HG03066 (cell line): ENCODE measurements around the gene CCND3.

Source experiments
- ATAC-seq: cut with Tn5 transposase; IDR thresholded peaks from one replicate; pipeline ENCODE4 v1.9.1; 2021; ENCODE audit warnings: low read depth; ENCODE audit not compliant: unreplicated experiment

The CCND3 gene

DNA sequence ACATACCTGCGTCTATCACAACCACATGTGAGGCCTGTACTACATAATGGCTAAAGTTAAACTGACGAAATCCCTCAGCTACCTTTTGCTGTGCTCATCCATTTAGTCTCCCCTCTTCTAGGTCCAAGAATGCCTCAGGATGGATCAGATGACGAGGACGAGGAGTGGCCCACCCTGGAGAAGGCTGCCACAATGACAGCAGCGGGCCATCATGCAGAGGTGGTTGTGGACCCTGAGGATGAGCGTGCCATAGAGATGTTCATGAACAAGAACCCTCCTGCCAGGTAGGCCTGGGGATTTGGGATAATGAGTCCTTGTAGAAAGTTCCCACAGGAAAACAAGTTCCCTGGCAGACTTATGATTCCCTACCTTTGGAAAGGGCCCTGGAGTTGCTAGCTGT lies 14.4 kb downstream of the CCND3 start:
- no peak for ATAC-seq

DNA sequence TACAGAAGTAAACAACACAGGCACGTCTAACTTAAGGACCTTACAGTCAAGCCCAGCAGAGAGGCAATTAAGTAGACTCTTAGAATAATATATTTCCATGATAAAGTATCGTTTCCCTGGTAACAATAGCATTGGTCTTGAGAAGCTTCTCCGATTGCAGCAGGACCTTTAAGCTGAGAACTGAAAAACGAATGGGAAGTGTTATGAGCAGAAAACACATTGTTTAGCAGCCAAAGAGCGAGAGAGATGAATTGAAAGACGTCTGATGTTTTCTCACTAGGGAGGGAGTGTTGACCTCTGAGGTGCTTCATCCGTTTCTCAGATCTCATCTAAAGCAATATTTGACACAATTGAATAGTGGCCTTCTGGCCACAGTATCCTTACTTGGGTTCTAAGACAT lies 19.5 kb downstream of the CCND3 start:
- no peak for ATAC-seq

DNA sequence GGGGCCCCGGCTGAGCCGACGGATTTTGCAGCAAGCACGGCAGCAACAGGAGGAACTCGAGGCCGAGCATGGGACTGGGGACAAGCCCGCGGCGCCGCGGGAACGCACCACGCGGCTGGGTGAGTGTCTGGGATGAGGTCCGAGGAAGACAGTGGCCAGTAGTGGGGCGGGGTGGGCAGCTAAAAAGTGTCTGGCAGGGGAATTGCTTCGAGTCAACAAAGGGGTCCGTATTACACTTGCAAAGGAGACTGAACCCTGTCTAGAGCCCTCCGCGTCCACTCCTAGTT lies 20.0 kb downstream of the CCND3 start:
- no peak for ATAC-seq

DNA sequence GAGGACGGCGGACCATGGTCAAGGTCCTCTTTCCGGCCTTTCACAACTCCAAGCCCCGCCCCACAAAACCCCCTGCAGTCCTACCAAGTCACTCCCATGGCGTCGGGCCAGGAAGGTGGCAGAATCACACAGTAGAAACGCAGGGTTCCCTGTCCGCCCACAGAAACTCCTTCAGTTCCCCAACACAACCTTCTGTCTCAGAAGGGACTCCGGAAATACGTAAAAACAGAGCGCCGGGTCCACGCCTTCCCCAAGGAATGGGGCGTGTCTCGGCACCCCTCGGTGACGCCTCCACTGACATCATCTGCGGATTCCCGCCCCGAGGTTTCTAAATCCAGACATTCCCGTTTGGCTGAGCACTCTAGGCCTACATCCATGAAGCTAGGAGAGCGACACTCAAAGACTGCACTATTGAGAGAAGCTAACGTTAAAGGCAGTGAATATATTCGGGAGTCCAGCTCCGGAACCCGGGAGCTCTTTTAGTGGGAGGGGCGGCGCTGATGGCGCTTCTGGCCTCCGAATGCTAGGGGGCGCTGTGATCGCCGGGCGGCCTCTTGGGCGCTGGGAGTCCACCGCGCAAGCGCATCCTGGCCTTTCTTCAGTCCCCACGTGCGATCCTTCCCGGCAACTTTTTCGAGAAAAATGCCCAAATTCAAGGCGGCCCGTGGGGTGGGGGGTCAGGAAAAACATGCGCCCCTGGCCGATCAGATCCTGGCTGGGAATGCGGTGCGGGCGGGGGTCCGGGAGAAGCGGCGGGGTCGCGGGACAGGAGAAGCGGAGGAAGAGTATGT lies 20.5 kb downstream of the CCND3 start, which contains the start of the genes BYSL and MED20:
TSS of gene BYSL (plus strand) at position 579 of the 791 bp plus-strand sequence. CDS start at position 643, 64 bp downstream.
TSS of gene MED20 (minus strand) at position 219 of the 791 bp plus-strand sequence. CDS start at position 98, 121 bp downstream.
- peak; percentile 93 for ATAC-seq

DNA sequence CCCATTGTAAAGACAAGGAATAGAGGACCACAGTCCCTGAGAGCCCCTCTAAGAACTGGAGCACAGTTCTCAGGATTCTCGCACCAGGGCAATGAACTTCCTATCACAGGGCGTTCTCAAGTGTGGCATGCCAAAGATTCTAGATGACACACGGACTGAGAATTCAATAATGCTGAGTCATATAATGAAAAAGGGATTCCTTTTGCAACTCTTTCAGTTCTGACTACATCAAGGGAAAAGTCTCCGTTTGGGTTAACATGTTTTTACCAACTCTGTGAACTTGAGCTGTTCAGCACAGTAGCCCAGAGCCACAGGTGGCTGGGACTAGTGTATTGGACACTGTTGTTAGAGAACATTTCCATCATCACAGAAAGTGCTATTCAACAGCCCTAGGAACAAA lies 24.1 kb downstream of the CCND3 start:
- no peak for ATAC-seq

DNA sequence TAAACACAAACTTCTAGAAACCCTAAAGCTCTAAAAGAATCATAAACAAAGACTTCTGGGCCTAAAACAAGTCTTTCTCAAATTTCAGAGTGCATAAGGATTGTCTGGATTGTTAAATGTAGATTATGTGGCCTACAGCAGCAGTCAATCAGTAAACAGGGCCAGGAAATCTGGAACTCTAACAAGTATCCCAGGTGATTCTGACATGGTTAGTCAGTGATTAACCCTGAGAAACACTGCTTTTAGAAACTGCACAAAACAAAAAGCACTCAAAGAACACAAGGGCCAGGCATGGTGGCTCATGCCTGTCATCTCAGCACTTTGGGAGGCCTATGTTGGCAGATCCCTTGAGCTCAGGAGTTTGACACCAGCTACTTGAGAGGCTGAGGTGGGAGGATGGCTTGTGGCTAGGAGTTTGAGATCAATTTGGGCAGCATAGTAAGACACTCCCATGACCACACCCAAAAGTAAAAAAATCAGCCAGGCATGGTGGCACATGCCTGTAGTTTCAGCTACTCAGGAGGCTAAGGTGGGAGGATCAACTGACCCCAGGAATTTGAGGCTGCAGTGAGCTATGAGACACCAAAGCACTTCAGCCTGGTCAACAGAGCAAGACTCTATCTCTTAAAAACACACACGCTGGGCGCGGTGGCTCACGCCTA lies 26.6 kb downstream of the CCND3 start:
- no peak for ATAC-seq

DNA sequence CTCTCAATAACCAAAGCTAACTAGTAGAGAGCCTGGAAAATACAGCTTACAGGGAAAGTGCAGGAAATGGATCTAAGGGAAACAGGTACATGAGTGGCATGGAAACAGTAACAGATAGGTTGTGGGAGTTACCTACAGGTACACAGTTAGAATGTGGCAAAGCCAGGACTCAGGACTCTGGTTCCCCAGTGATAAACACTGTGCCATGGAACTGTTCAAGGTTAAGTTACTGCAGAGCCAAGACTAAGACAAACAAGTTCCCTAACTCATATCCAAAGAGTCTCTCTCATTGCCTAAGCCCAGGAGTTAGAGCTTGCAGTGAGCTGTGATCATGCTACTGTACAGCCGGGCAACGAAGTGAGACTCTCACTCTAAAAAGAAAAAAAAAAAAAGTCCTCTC lies 27.3 kb downstream of the CCND3 start:
- no peak for ATAC-seq

DNA sequence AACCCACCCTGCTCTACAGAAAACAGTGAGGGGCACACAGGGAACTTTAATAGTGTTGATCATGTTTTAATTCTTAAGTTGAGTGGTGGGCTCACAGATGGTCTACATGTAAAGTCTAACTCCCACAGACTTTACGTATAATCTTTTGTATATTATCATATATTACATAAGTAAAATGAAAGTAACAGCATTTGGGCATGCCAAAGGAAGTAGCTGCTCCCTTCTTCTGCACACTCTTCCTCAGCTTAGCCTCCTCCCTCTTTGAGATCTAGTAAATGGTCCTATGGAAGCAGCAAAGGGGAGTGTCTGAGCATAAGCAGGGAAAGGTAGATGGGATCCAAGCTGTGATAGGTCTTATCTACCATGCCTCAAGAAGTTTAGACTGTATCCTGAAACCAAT lies 31.9 kb downstream of the CCND3 start:
- no peak for ATAC-seq

DNA sequence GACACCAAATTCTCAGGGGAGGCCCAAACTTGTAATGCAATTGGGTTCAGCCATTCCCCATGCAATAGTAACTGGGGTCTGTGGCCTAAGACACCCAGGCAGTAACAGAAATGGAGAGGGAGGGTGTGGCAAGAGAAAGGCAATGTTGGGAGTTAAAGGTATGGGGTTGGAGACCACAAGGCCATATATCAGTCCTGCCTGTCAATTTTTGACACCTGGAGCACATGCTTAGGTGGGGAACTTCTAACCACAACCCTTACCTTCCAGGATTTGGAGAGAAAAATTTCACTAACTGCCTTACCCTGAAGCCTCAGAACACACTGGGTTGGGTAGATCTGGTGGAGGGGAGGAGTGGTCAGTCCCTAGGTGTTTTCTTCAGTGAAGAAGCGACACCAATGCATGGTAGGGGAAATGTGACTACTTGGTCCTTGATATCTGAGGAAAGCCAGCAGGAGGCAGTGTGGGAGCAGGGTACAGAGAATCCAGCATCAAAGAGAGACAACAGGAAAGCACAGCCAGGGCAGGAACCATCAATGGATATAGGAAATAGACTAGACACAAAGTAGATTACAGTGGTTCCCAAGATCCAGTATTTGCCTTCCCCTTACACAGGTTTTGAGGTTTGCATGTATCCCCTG lies 39.6 kb downstream of the CCND3 start:
- no peak for ATAC-seq

DNA sequence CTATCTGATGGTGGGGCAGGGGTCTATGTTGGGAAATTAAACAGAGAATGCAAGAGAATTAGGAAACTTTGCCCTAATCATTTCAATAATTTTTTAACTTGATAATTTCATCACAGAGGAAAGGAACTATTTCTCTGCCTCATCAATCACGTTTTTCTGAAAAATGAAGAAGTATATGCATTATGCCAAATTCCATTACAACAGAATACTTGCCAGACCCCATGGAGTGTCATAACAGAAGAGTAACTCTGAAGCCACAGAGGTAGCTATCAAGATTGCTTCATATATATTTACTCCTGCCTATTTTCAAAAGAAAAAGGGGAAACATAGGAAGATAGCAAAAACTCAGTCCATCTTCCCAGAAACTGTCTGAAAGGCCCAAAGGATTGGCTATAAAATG lies 40.7 kb downstream of the CCND3 start:
- no peak for ATAC-seq

DNA sequence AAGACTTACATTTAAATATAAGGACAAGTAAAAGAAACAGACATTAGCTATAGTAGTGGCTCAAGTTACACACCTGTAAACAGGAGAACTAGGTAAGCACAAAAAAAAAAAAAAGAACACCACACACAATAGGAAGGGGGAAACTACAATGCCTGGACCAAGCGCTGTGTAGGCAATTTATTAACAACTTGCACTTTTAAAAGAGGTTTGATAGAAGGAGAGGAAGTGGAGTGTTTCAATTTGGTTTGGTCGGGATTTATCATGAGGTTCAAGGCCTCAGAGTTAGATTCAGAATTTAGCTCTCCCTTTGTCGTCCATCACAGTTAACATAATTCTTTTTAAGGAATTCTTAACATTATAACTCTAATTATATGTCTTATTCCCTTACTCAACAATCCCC lies 45.3 kb downstream of the CCND3 start:
- no peak for ATAC-seq

DNA sequence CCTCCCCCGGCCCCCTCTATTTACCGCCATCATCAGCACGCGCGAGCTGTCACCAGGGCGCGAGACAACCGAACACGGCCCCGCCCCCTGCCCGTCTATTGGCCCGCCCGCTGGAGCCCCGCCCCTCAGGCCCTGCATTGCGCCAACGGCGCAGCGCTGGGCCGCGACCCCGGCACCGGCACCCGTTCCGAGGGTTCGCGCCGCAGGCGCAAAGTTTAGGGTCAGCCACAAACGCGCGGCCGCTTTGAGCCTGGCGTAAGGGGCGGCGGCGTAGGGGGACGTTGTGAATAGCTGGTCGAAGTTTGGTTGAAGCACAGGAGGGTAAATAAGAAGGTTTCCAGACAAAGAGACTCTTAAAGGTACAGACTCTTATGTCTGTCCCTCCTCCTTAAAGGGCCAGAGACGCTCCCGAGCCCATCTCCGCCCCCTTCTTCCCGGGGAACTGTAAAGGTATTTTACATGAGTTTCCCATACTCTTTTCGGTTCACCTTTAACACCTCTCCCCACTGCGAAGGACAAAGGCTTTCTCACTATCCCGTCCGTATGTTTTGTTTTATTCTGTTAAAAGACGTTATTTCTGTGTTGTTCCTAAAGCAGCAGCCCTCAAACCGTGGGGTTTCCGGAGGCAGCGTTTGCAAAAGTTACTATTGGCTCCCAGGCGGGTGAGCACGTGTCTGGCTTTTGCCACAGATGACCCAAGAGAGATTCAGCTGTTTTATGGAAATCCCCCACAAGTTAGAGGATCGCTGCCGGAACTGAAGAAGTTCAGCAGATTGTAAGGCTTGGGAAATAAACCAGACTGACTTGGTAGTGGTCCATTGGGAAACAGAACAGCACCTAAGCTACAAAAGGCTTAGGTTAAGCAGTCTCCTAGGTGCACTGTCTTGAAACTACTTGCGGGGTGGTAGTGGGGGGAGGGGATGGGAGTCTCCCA lies 46.0 kb downstream of the CCND3 start, which contains the start of gene USP49:
TSS of gene USP49 (minus strand) at position 76 of the 934 bp plus-strand sequence. CDS start 88,392 bp downstream, outside the sequence.
- peak; percentile 79 for ATAC-seq

DNA sequence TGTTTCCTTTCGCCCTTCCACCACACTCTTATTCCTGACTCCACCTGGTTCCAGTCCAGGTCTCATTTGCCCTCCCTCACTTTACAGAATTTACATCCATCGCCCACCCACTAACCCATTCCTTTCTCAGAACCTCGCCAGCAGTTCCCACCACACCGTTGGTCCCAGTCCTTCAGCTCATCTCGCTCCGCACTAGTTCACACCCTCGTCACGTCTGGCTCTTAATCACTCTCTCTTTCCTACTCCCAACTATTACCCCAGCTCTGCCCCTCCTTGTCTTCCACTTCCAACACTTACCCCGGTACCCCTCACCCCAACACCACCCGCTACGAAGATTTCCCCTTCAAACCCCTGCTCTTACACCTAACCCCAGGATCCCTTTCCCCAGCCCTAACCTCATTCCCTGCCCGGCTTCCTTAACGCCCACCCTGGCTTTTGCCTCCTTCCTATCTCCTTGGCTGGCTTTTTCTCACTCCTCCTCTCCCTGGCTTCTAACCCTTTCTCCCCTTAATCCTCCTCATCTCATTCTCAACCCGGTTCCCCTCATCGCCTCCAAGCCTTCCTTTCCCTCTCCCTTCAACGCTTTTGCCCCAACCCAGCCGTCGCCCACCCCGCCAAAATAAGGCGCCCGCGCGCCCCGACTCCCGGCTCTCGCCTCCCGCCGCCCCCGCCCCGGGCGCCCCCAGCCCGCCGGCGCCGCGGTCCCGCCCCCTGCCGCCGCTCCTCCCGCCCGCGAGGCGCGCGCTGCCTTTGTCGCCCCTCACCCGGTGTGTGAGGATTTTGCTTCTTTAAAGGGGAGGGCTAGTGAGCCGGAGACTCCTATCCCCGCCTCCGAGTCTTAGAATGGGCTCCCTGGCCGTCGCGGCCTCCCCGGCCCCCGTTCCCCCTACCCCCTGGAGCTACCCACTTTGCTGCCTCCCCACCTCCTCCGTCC lies 47.0 kb downstream of the CCND3 start:
- peak; percentile 29 for ATAC-seq

DNA sequence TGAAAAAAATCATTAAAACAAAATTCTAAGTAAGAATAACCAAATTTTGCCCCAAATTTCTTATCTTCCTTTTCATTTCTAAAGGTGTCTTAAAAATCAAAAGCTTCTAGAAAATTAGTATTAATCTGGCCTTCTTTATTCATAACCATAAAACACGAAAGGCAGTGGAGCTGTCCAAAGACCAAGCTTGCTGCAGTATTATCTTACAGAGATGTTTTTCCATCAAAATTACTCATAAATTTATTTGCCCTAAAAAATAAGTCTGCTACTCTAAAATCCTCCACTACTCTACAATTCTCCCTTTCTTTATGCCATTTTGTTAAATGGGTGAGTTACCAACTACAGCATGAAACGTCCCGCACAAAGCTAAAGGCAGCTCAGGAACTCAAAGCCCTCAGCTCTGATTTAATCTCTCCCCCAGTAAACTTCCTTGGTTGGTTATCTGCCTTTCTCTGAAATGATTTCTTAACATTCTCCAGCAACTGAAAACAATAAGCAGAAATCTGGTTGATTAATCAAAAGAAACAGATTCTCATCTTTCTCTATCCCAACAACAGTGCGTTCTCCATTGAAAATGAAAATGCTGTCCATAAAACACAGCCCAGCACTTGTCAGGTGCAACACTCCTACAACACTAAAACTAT lies 48.6 kb downstream of the CCND3 start:
- no peak for ATAC-seq

DNA sequence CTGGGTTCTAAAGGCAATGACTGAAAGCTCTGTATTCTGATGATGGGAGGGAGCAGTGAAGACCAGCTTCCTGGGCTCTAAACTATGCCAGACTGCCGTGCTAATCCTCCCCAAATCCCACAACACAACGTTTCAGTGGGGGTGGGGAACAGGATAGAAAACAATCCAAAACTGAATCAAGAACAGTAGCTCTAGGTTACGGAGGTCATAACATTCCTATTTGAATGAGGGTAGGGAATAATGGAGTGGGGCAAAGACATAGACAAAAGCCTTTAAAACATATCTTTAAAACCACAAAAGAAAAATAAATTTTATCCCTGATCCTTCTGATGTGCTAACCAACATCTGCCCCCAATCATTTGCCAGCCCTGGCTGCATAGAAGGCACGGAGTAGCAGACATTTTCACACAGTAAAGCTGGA lies 54.3 kb downstream of the CCND3 start:
- ATAC-seq = no peak

DNA sequence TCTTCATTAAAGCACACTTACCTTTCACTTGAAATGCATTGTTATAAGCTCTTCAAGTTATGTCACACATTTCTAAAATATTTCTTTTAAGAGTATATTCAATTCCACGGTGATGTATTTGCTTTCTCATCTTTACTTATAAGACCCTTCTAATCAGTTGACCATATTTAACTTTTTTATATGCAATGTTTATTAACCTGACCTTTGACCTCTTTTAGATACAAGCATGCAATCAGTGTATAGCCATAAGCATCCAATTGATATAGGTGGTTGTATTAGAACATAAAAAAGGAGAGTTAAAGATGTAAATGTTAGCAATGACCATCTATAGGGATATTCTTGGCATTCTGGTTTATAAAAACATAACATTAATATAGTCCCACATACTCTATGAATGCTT lies 55.7 kb downstream of the CCND3 start:
- ATAC-seq = no peak

DNA sequence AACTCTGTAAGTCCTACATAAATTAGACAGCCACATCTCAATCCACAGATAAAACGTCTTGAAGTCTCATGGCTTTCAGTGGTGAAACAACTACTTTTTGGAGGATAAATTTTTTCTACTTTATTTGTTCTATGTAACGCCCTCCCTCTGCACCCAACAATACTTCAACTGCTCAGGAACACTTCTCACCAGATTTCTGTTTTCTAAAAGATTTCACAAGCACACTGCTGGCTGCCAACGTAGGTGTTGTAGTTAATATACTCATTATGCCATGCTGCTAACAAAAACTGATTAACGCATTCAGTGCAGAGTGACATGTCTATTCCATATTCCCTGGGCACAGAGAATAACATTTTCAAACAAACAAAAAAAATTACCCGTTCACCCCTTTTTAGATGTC lies 56.7 kb downstream of the CCND3 start:
- ATAC-seq = no peak
